IMR-90 (cell line): ENCODE results near the gene GJB5. TPM values are rescaled to one million over a fixed set of nuclear protein-coding genes. Genes with fewer than 3 reads are reported as not detected.
A peak's percentile ranks its signal among the peaks of the same experiment; 100 is the strongest.

Experiments
- ATAC-seq: fragments of 200-7000 bp; cut with Tn5 transposase; 2 replicates; pipeline ENCODE4 v1.9.1; 2020; ENCODE audit warnings: low read depth, mild to moderate bottlenecking, moderate library complexity
- BruUV-seq: library from RNA; stranded (reverse); fragments of 400-500 nt; replicated peaks from 2 replicates; lab custom pipeline; 2021; lab: Mats Ljungman, UMichigan
- CTCF ChIA-PET: fragments of 300-600 bp; formaldehyde crosslinking; extraction: SDS; loops from one replicate; lab custom pipeline; 2021; ENCODE audit warnings: antibody characterized with exemption; lab: Yijun Ruan, JAX
- POLR2A ChIA-PET: fragments of 300-600 bp; sonication (Branson Sonifier 250); formaldehyde crosslinking; loops from one replicate; lab custom pipeline; 2022; ENCODE audit warnings: antibody characterized with exemption; ENCODE audit not compliant: unreplicated experiment; lab: Charles Lee
- DNase-seq: peaks from one replicate; pipeline ENCODE4 v3.0.0; 2013
- H2AFZ ChIP-seq: replicated peaks from 2 replicates; pipeline ENCODE3; 2013; ENCODE audit warnings: low read length, mild to moderate bottlenecking; ENCODE audit not compliant: poor library complexity
- H2AK5ac ChIP-seq: 2 replicates; pipeline ENCODE4 v1.6.1; 2013; ENCODE audit warnings: low read depth, low read length, inconsistent platforms
- H2AK9ac ChIP-seq: replicated peaks from 2 replicates; pipeline ENCODE3; 2013; ENCODE audit warnings: mild to moderate bottlenecking, low read depth, low read length, moderate library complexity; ENCODE audit not compliant: poor library complexity
- H2BK120ac ChIP-seq: 2 replicates; pipeline ENCODE4 v1.6.1; 2013; ENCODE audit warnings: low read depth, low read length, inconsistent platforms
- H2BK15ac ChIP-seq: 3 replicates; pipeline ENCODE4 v1.6.1; 2013; ENCODE audit warnings: low read depth, low read length, inconsistent platforms
- H2BK20ac ChIP-seq: 2 replicates; pipeline ENCODE4 v1.6.1; 2013; ENCODE audit warnings: low read depth, mild to moderate bottlenecking, inconsistent platforms, low read length, moderate library complexity
- H2BK5ac ChIP-seq: 2 replicates; pipeline ENCODE4 v1.6.1; 2013; ENCODE audit warnings: mild to moderate bottlenecking, low read depth, low read length, inconsistent platforms; ENCODE audit not compliant: poor library complexity, severe bottlenecking
- H3K14ac ChIP-seq: replicated peaks from 2 replicates; pipeline ENCODE4 v1.6.1; 2013; ENCODE audit warnings: low read depth, low read length, inconsistent platforms
- H3K18ac ChIP-seq: 2 replicates; pipeline ENCODE4 v1.6.1; 2013; ENCODE audit warnings: low read depth, low read length, control low read depth
- H3K23ac ChIP-seq: 2 replicates; pipeline ENCODE4 v1.6.1; 2013; ENCODE audit warnings: low read depth, low read length, inconsistent platforms
- H3K27ac ChIP-seq: 2 replicates; pipeline ENCODE4 v1.5.1; 2013; ENCODE audit warnings: mild to moderate bottlenecking, control low read depth, low read length; ENCODE audit not compliant: insufficient read depth
- H3K27me3 ChIP-seq: 2 replicates; pipeline ENCODE4 v1.6.1; 2013; ENCODE audit warnings: low read length; ENCODE audit not compliant: control insufficient read depth, insufficient read depth
- H3K36me3 ChIP-seq: 2 replicates; pipeline ENCODE4 v1.6.1; 2013; ENCODE audit warnings: low read length, mixed read lengths; ENCODE audit not compliant: control insufficient read depth, insufficient read depth
- H3K4ac ChIP-seq: 2 replicates; pipeline ENCODE4 v1.6.1; 2013; ENCODE audit warnings: low read depth, low read length, inconsistent platforms
- H3K4me1 ChIP-seq: 2 replicates; pipeline ENCODE4 v1.6.1; 2013; ENCODE audit warnings: low read length, mixed read lengths; ENCODE audit not compliant: control insufficient read depth, insufficient read depth
- H3K4me2 ChIP-seq: 2 replicates; pipeline ENCODE4 v1.6.1; 2013; ENCODE audit warnings: low read depth, mild to moderate bottlenecking, control low read depth, low read length, moderate library complexity
- H3K4me3 ChIP-seq: 2 replicates; pipeline ENCODE4 v1.5.1; 2013; ENCODE audit warnings: low read depth, mild to moderate bottlenecking, control low read depth, low read length, moderate library complexity; ENCODE audit not compliant: insufficient read depth
- H3K56ac ChIP-seq: 2 replicates; pipeline ENCODE4 v1.6.1; 2013; ENCODE audit warnings: low read length, inconsistent platforms; ENCODE audit not compliant: insufficient read depth; ENCODE audit errors: extremely low read depth
- H3K79me1 ChIP-seq, 2 experiments: 2 replicates each; pipeline ENCODE4 v1.6.1; 2013; ENCODE audit warnings: low read length in 2 of 2, inconsistent platforms in 1 of 2, low read depth in 1 of 2
- H3K9ac ChIP-seq: 2 replicates; pipeline ENCODE4 v1.6.1; 2013; ENCODE audit warnings: low read depth, low read length, control low read depth
- H3K9me1 ChIP-seq: 2 replicates; pipeline ENCODE4 v1.6.1; 2013; ENCODE audit warnings: low read length, inconsistent platforms; ENCODE audit not compliant: insufficient read depth
- H3K9me3 ChIP-seq: 2 replicates; pipeline ENCODE4 v1.6.1; 2013; ENCODE audit warnings: low read length; ENCODE audit not compliant: control insufficient read depth, insufficient read depth
- H4K20me1 ChIP-seq: 2 replicates; pipeline ENCODE4 v1.6.1; 2013; ENCODE audit warnings: low read length, inconsistent platforms; ENCODE audit not compliant: insufficient read depth
- H4K5ac ChIP-seq: 2 replicates; pipeline ENCODE4 v1.6.1; 2013; ENCODE audit warnings: mild to moderate bottlenecking, low read depth, low read length, control low read depth
- H4K8ac ChIP-seq, 2 experiments: 2 replicates each; pipeline ENCODE4 v1.6.1; 2013; ENCODE audit warnings: low read depth in 2 of 2, low read length in 2 of 2, control low read depth in 1 of 2, inconsistent platforms in 1 of 2
- H4K91ac ChIP-seq: 2 replicates; pipeline ENCODE4 v1.6.1; 2013; ENCODE audit warnings: low read depth, low read length, inconsistent platforms; ENCODE audit not compliant: insufficient read depth
- BHLHE40 ChIP-seq: fragments of 150-350 bp; IDR thresholded peaks from 2 replicates; pipeline ENCODE4 v1.6.1; 2016; ENCODE audit warnings: mild to moderate bottlenecking, low read depth, low read length
- CEBPB ChIP-seq: IDR thresholded peaks from 2 replicates; pipeline ENCODE4 v1.6.1; 2012; ENCODE audit warnings: low read depth, low read length, improper control_type of control experiment
- ELK1 ChIP-seq: fragments of 150-350 bp; IDR thresholded peaks from 2 replicates; pipeline ENCODE4 v1.6.1; 2016; ENCODE audit warnings: low read depth, mild to moderate bottlenecking, low read length, moderate library complexity, borderline replicate concordance
- FOS ChIP-seq: fragments of 150-350 bp; IDR thresholded peaks from 2 replicates; pipeline ENCODE4 v1.6.1; 2016; ENCODE audit warnings: low read depth, low read length
- MAFK ChIP-seq: IDR thresholded peaks from 2 replicates; pipeline ENCODE4 v1.6.1; 2012; ENCODE audit warnings: low read depth, low read length, improper control_type of control experiment
- MAZ ChIP-seq: IDR thresholded peaks from 2 replicates; pipeline ENCODE4 v1.6.1; 2012; ENCODE audit warnings: low read depth, mild to moderate bottlenecking, low read length, improper control_type of control experiment, moderate library complexity, borderline replicate concordance
- MXI1 ChIP-seq: IDR thresholded peaks from 2 replicates; pipeline ENCODE4 v1.6.1; 2012; ENCODE audit warnings: low read depth, mild to moderate bottlenecking, low read length, moderate library complexity, borderline replicate concordance
- RAD21 ChIP-seq: IDR thresholded peaks from 2 replicates; pipeline ENCODE4 v1.6.1; 2012; ENCODE audit warnings: low read length, improper control_type of control experiment
- RFX5 ChIP-seq: IDR thresholded peaks from 2 replicates; pipeline ENCODE4 v1.8.0; 2012; ENCODE audit warnings: low read depth, mild to moderate bottlenecking, low read length, moderate library complexity
- WGBS, 2 experiments: methylation state at CpG; one replicate each; pipeline versions ENCODE4 v1.1.5 to v1.1.7; 2013; ENCODE audit warnings: missing lambda C conversion rate in 2 of 2; ENCODE audit not compliant: insufficient read length in 1 of 2; ENCODE audit errors: extremely low coverage in 2 of 2; 5-methylcytosine and 5-hydroxymethylcytosine counted together
- dilution Hi-C: fragments of 300-500 bp; cut with HindIII; formaldehyde crosslinking; loops from one replicate; pipeline ENCODE4 v1.14.3; 2018; ENCODE audit warnings: low sequenced_read_pairs; ENCODE audit not compliant: unreplicated experiment
- in situ Hi-C: fragments of 300-500 bp; cut with MboI; formaldehyde crosslinking; loops from 3 replicates; pipeline ENCODE4 v1.14.3; 2019; ENCODE audit warnings: low sequenced_read_pairs, inconsistent platforms, mixed read lengths
- intact Hi-C: fragments of 100-400 bp; cut with micrococcal nuclease; formaldehyde crosslinking; loops from 2 replicates; pipeline ENCODE4 v1.10.0; 2022
- polyA plus RNA-seq, 3 experiments: library from polyadenylated mRNA; depleted of rRNA; stranded (reverse); fragments of >200 nt; gene quantifications; 2 replicates each; pipeline ENCODE4 v1.2.3, GENCODE V29; 2012; ENCODE audit warnings: low replicate concordance in 1 of 3
- total RNA-seq: library from RNA; depleted of rRNA; stranded (reverse); fragments of >200 nt; gene quantifications from 2 replicates; pipeline ENCODE4 v1.2.3, GENCODE V29; 2012
- TF ChIP-seq, protein P1 (sequence below): conservative IDR thresholded peaks from 2 replicates; pipeline ENCODE4 v1.5.1; 2012; ENCODE audit warnings: mild to moderate bottlenecking, low read depth, low read length, improper control_type of control experiment
- TF ChIP-seq, protein P2 (sequence below): fragments of 150-350 bp; IDR thresholded peaks from 2 replicates; pipeline ENCODE4 v1.6.1; 2017; ENCODE audit warnings: mild to moderate bottlenecking, antibody characterized with exemption, low read length, low read depth

The GJB5 gene
- total and polyA plus RNA-seq, 2 of the 4 experiments (the other 2 are of a cell fraction) = 0.10 TPM; not detected in 1

DNA sequence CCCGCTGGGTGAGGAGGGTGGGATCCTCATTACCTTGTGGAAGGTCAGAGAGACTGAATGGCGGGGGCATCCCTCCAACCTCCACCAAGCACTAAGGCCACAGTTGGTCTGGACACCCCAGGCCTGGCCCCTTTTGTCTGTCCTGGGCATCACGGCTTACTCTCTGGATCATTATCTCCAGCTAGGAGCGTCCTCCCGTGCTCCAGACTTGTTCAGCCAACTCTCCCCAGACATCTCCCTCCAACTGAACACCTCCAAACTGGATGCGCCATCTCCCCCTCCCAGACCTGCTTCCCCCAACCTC, 7.3 kb upstream of the GJB5 start (continued):
- TF ChIP-seq, protein P1, sequence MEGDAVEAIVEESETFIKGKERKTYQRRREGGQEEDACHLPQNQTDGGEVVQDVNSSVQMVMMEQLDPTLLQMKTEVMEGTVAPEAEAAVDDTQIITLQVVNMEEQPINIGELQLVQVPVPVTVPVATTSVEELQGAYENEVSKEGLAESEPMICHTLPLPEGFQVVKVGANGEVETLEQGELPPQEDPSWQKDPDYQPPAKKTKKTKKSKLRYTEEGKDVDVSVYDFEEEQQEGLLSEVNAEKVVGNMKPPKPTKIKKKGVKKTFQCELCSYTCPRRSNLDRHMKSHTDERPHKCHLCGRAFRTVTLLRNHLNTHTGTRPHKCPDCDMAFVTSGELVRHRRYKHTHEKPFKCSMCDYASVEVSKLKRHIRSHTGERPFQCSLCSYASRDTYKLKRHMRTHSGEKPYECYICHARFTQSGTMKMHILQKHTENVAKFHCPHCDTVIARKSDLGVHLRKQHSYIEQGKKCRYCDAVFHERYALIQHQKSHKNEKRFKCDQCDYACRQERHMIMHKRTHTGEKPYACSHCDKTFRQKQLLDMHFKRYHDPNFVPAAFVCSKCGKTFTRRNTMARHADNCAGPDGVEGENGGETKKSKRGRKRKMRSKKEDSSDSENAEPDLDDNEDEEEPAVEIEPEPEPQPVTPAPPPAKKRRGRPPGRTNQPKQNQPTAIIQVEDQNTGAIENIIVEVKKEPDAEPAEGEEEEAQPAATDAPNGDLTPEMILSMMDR = no peak
- TF ChIP-seq MAZ = no peak

DNA sequence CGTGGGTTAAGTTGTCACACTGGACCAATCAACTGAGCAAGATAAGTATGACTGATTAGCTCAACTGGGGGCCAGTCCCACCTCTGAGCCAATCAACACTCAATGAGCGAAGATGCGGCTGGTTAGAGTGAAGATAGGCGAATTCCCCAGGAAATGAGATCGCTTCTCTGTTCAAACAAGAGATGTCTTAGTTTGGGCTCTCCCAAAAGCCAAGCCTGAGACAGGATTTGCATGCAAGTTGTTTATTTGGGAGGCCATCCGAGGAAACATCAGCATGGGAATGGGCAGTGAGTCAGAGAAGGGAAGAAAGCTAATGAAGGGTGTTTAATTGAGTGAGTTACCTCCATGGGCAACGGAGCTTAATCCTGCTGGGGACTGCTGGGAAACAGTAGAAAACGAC, 4.9 kb upstream of the GJB5 start:
- BruUV-seq = no TSS peak
- 0% methylated on average over 3 of the region's 8 CpGs; no CpG with 5 or more reads in 1 of the 2 experiments for WGBS, 2 experiments
- H3K79me1 ChIP-seq = no peaks in the 10 kb centered on the region
- no peak overlapping the region for H3K27ac ChIP-seq
- no peak overlapping the region for H4K91ac ChIP-seq
- H3K14ac ChIP-seq = no peak overlapping the region
- ChIA-PET CTCF (no interaction called here), POLR2A (no interaction called here)
- H4K5ac ChIP-seq = no peak overlapping the region
- DNase-seq = no peak
- no peak overlapping the region for H2AFZ ChIP-seq
- H2AK9ac ChIP-seq = no peak overlapping the region
- no peak overlapping the region for H3K4me2 ChIP-seq
- no peak overlapping the region for H2AK5ac ChIP-seq
- no peaks in the 10 kb centered on the region for H3K4me1 ChIP-seq
- H2BK20ac ChIP-seq = no peak overlapping the region
- H3K36me3 ChIP-seq = no peaks in the 10 kb centered on the region
- no peak overlapping the region for H2BK5ac ChIP-seq
- no peak overlapping the region for H3K56ac ChIP-seq
- H2BK15ac ChIP-seq = no peak overlapping the region
- H2BK120ac ChIP-seq = no peak overlapping the region
- H4K20me1 ChIP-seq = no peaks in the 10 kb centered on the region
- ATAC-seq = peak; percentile 29
- no peak overlapping the region for H3K4me3 ChIP-seq
- no peak overlapping the region for H3K18ac ChIP-seq
- no peaks in the 10 kb centered on the region; the same call in 1 of the 2 replicates for H3K27me3 ChIP-seq
- H3K9ac ChIP-seq = no peak overlapping the region
- no peak overlapping the region for H3K4ac ChIP-seq
- H4K8ac ChIP-seq = no peak overlapping the region
- dilution Hi-C loops (no loop called here), intact Hi-C loops (no loop called here), in situ Hi-C loops (loop anchor here (10.0 kb wide), 1 partner anchor 1115 kb away; no protein-coding TSS in a partner anchor)
- no peaks in the 10 kb centered on the region for H3K9me3 ChIP-seq
- no peaks in the 10 kb centered on the region for H3K9me1 ChIP-seq
- no peak overlapping the region for H3K23ac ChIP-seq
- TF ChIP-seq ELK1 (no peak), MAFK (no peak), MXI1 (no peak), CEBPB (no peak), BHLHE40 (no peak), RFX5 (no peak), RAD21 (no peak), MAZ (no peak), FOS (no peak)
- TF ChIP-seq, protein P1 = no peak
- TF ChIP-seq, protein P2, sequence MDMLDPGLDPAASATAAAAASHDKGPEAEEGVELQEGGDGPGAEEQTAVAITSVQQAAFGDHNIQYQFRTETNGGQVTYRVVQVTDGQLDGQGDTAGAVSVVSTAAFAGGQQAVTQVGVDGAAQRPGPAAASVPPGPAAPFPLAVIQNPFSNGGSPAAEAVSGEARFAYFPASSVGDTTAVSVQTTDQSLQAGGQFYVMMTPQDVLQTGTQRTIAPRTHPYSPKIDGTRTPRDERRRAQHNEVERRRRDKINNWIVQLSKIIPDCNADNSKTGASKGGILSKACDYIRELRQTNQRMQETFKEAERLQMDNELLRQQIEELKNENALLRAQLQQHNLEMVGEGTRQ = no peak
